Brain pericyte (primary cell): Measurements from ENCODE around the gene FOXF2.

Experiments used
- DNase-seq: peaks from one replicate; pipeline ENCODE4 v3.0.0-alpha.2; 2012; ENCODE audit warnings: low read depth, low spot score

FOXF2 gene

DNA sequence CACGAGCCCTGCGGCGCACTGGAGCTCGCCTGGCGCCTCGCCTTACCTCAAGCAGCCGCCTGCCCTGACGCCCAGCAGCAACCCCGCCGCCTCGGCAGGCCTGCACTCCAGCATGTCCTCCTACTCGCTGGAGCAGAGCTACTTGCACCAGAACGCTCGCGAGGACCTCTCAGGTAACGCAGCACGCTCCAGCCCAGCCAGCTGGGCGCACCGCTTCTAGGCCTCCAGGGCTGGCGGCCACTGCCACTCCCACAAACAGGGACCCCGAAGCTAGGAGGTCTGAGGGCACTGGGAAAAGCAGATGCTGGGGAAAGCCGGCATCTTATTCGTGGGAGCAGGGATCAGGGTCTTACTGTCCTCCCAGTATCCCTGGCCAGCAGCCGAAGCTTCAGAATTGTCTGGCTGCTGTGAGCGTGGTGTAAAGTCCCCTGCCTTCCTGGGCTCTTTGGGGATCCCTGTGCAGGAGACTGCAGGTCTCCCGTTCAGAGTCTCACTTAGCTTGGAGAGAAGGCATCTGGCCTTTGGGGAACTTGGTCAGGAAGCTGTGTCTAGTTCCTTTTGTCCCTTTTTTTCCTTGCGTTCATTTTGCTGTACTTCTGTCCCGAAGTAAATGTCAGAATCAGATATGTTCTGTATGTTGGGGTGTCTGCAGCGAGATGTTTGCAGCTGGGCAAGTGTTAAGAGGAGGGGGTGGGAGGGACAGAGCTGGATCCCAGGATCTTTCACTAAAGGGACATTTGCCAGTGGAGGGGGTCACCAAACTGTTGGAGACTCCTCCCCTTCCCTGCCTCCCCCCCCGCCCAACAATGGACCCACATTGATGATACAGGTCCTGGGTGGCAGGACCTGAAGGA is 1.8 kb downstream of the FOXF2 start:
- no peak for DNase-seq

DNA sequence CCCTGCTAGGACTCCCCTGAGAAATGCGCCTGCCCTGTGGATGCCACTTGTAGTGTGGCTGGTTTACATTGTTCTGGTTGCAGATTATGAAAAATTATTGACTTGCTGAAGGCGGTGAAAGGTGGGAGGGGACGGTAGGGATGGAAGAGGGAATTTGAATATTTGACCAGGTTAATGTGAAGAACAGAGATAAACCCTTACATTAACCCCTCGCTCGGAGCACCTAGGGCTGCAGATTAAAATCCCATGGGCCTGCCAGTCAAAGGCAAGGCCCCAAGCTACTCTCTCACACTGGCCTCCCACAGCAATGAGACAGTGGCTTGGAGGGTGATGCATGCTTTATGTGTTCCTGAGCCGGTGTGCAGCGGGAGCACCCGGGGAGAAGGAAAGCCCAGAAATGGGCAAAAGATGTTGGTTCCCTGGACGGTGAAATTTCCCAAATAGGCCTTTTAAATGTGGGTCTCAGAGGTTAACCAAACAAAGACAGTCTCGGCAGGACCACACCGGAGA is 2.5 kb downstream of the FOXF2 start:
- no peak for DNase-seq

DNA sequence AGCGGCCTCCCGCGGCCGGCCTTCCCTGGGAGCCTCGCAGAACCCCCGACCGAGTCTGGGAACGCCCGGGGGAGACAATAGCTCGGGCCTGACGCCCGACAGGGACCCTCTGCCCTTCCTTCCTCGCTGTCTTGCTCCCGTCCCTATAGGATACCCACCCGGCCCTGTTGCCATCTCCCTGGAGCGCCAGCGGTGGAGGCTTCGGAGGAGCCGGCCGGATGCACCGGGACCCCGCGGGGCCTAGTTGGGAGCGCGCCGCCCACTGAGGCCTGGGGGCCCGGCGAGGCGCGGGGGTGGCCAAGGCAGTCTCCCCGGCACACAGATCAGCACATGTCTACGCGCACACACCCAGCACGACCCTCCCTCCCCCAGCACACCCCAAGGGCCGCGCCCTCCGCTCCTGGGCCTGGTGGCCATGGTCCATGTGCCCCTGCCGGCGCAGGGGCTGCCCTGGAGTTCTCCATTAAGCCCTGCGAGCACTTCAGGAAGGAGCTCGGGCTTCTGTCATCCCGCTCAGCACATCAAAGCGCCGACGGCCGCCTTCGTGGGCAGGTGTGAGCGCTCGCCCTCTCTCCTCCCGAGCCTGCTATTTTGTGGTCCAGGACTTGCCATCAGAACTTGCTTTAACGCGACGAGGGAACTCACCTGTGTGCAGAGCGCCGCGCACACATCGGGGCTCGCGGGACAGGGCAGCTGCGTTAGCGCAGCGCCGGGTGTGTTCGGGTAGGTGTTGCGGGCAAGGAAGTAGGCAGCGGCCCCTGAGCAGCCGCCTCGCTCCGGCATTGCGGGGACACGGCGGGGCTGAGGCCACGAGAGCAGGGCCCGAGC is 3.7 kb downstream of the FOXF2 start:
- DNase-seq, result no peak

DNA sequence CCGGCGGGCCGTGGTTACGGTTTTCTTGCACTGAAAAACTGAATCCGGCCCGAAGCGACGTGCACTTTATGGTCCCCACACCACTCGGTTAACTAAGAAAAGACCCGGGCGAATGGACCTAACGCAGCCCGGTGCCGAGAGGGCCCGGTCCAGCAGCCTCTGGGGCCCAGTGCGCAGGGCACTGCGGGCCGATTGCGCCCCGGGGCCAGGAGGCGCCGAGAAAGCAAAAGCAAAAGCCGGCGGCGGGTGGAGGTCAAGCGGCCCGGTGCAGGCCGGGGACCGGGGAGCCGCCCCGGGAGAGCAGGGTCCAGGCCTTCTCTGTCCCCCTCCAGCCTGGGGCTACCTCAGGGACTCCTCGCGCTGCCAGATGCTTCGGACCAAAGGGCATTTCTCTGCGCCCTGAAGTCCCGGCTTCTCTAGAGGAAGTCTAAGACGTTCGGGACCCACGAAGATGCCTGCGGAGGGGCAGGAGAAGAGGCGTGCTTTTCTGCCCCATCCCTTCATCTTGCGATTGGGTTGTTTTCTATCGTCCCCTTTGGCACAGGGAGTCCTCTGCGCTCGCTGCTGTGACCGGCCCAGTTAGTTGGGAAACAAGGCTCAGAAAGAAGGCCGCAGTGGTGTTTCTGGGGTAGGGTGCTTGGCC is 4.4 kb downstream of the FOXF2 start:
- DNase-seq, result no peak

DNA sequence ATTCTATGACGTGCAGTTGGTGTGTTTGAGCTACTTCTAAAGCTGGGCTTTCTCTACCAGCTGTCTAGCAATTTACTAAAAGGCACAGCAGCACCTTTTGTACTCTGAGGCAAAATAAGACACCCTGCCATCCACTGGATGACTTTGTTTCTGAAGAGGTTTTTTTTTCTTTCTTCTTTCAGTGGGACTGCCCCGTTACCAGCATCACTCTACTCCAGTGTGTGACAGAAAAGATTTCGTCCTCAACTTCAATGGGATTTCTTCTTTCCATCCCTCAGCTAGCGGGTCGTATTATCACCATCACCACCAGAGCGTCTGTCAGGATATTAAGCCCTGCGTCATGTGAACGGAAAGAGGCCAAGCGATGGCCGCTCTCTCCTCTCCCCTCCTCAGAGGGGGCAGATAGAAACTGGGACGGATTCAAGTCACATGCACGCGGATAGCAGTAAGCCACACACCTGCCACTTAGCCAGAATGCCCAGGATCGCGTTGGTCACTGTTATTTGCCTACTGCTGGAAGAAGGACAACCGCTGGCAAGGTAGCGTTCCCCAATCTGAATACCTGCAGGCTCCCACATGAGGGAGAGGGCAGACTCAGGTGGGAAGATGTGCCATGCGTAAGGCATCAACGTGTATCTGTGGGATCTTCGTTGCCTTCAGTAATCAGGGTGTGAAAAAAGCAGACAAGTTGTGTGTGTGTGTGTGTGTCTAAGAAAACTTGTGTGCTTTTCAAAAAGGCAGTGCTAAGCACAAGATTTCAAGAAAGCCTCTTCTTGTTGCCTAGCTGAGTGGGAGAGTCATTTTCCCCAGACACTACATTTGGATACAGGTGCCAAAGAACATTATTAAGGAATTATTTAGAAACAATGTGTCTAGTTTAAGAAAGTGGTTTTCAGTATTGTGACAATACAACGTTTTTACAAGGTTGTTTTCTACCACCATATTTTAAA is 5.4 kb downstream of the FOXF2 start:
- DNase-seq, result no peak

DNA sequence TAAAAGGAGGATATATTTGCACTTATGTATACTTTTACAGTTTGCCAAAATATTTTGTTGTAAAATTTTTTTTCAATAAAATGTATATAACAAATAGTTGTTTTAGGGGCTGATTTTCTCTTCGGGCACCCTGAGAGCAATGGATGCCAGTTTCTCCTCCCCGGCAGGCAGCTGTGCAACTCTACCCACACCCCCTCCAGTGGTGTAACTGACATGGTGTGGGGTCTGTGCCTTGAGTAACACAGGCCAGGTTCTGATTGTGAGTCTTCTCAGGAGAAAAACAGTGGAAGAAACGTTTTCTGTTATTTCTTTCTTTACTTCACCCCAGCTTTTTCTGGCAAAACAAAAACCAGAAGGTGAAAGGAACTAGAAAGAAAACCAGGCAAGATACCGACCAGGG is 6.1 kb downstream of the FOXF2 start:
- DNase-seq, result no peak

DNA sequence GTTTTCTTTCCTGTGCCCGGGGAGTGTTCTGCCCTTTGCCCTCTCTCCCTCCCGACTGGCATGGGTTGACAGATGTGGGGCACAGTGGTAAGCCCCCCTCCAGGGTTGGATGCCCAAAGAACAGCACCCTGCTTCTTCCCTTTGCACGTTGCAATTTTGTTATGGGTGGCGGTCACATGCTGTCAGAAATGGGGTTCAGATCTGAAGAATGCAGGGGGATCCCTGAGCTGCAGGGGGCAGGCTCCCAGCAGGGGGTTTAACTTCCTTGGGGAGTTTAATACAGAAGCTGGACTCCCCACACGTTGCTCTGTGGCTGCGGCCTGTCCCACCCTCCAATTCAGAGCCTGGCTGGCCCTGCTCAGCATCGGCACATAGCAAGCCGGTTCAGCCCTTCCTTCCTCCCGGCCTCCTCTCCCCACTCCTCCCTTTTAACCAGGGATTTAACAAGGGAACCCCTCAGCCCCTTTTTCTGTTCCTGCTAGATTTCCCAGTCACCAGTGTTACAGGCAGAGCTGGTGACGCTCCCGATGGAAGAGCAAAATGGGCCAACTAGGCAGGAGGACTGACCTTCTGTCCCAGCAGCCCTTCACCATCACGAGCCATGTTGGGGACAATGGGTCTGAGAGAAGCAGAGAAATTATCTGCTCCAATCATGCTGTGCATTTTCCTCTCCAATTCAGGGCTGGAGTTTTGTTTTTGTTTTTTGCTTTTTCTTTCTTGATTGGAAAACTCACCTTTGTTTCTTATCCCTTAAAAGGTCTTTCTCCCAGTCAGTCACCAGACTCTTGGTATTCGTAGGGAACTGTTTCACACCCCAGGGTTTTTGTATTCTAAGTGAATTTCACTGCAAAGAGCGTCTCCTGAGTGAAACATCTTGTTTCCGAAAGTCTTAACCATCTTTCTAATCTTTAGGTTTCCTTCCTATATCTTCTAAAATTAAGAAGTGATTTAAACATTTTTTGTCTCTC is 6.8 kb downstream of the FOXF2 start:
- no peak for DNase-seq

DNA sequence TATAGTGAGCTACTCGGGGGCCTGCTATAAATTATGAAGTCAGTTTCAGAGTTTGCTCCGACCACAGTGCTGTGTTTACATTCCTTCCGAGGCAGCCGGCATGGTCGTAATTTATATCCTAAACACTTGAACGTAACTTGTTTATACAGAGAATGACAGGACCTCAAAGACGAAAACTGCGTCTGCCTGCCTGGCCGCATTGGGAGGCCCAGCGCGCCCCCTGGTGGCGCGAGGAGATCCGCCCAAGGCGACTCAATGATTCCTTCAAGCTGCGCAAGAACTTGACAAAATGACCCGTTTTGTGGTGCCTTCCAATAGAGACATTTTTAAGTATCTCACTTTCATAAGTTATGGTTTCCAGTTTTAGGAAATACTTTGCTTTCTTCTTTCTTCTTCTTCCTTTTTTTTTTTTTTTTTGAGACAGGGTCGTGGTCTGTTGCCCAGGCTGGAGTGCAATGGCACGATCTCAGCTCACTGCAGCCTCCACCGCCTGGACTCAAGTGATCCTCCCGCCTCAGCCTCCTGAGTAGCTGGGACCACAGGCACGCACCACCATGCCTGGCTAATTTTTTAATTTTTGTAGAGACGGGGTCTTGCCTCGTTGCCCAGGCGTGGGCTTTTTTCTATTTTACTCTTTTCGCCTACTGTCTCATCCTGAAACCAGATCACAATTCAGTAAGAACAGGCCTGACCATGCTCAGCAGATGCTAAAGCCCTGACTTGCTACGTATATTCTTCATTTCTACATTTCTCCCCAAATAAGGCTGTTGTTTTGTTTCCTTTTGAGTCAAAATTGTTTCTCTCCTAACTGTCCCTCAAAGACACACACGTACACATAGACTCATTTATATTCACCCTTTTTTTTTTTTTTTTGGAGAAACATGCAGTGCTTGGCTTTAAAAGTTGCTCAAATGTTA is 7.8 kb downstream of the FOXF2 start:
- DNase-seq, result no peak

DNA sequence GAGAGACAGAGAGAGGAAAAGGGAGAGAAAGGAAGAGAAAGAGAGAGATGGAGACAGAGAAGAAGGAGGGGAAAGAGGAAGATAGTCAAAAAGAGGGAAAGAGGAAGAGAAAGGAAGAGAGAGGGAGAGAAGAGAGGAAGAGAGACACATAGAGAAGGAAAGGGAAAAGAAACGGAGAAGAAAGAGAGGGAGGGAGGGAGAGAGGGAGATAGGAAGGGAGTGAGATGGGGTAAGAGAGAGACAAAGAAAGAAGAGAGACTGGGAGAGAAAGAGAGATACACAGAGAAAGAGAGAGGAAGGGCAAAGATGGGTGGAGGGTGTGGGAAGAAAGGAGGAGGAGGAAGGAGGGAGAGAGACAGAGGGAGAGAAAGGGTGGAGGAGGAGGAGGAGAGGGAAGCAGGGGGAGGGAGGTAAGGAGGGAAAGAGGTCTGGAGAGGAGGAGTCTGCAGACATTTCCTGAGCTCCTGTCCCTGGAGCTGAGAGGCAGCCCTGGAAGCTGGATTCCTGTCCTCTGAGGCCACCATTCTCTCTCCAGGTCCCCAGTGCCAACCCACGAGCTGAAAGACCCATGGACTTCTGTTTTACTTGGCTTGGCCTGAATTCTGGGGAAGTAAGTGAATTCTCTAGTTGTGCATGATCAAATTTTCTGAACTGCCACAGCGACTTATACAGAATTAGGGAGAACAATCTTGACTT is 9.9 kb downstream of the FOXF2 start:
- no peak for DNase-seq

DNA sequence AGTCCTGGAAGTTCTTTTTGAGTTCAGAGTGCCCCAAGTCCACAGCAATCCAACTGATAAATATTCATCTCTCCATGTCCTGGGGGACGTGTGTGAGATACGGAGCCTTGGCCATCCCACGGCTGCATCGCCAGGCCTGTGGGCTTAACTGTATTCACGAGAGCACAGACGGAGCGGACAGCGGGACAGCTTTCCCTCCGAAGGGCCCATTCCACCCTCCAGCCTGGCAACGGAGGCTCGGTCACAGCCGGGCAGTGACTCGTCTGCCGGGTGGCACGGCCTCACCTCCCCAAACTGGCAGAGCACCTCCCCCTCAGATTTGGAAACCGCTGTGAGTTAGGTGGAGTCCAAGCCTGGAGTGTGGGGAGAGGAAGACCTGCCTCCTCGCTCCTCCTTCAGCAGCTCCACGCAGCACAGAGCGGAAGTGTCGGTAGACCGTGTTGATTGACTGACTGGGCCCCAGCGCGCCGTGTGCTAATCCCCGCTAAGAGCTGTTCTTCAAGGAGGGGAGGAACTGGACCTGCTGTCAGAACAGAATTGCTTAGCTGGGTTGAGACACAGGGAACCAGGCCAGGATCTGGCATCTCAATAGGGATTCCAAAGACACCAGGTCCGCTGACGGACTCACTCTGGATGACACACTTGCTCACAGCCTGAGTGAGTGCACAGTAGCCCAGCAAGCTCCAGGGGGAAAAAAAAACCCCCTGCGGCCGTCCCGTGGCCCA is 10.9 kb downstream of the FOXF2 start:
- no peak for DNase-seq

DNA sequence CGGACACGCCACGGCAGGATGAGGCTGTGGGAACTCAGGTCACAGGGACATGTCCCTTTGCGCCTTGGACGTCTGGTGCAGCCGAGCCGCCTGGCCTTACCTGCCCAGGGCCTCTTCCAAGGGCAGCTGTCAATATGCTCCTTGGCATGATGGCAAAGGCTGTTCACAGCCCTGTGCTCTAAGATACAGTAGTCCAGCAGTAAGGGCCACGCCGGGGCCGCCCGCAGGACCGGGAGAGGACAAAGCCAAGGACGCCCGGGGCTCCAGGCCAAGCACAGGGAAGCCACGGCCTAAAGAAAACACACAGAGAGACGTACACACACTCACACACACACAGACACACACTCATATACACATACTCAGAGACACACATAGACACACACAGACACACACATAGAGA is 13.0 kb downstream of the FOXF2 start:
- DNase-seq, result no peak

DNA sequence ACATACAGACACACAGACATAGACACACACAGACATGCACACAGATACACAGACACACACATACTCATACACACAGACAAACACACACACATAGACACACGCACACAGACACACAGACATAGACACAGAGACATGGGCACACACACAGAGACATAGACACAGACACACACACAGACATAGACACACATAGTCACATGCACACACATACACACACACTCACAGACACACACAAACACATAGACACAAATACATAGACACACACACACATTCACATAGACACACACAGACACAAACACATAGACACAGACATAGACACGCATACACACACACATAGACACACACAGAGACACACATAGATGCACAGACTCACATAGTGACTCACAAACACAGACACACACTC is 13.5 kb downstream of the FOXF2 start:
- no peak for DNase-seq

DNA sequence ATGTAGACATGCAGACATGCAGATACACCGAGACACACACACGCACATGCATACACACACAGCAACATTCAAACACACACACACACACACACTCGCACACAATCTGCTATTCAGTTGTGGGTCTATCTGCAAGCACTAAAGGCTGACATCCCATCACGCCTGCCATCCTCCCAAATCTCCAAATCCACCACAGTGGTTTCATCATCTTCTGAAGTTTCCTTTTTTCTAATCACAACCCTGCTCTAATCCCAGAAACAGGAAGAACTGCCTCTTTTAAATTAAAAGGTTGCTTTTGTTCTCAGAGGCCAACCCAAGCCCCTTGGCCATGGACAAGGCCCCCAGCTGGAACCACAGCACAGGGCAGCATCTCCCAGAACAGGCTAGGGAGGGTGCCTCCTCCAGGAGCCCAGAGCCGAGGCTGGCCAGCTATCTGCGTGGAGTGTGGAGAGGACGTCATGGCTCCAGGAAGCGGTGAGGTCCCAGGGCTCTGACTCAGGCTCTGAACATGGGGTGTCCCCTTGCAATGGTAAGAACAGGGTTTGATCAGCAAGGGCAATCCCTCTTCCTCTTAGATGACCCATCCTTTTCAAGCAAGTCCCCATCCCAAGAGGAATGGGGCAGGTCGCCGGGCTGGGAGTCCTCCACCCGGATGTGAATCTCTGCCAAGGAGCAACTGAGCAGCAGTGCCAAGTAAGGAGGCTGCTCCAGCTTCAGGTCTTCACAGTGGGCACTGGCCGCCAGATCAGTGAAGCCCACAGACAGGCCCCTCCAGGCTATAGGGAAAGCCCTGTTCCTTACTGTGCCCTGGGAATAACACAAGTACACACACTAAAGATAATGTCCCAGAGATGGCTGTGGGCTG is 14.7 kb downstream of the FOXF2 start:
- no peak for DNase-seq

DNA sequence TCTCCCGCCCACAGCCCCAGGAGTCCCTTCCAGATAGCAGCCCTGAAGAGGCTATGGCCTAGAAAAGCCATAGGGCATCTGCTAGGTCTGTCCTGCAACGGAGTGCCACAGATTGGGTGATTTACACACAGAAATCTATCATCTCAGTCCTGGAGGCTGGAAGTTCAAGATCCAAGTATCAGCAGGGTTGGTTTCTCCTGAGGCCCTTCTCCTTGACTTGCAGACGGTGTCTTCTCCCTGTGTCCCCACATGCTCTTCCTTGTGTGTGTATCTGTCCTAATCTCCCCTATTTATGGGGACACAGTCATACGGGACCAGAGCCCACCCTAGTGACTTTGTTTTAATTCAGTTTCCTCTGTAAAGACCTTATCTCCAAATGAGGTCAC is 15.3 kb downstream of the FOXF2 start:
- no peak for DNase-seq

DNA sequence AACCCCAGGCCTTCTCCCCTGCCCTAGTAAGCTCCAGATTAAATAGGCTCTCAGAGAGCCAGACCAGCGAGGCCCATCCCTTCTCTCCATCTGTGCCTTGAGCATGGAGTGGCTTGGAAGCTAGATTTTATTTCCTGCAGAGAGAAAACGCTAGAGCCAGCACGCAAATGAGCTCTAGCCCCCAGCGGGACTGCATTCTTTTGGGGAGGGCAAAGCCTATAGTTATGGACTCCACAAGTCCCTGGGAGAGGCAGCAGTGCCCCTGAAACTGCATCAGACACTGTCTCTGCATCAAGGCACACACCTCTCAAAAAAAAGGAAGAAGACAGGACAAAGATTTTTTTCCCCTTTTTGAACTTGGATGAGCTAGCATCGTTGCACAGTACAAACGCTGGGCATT is 15.8 kb downstream of the FOXF2 start:
- no peak for DNase-seq

DNA sequence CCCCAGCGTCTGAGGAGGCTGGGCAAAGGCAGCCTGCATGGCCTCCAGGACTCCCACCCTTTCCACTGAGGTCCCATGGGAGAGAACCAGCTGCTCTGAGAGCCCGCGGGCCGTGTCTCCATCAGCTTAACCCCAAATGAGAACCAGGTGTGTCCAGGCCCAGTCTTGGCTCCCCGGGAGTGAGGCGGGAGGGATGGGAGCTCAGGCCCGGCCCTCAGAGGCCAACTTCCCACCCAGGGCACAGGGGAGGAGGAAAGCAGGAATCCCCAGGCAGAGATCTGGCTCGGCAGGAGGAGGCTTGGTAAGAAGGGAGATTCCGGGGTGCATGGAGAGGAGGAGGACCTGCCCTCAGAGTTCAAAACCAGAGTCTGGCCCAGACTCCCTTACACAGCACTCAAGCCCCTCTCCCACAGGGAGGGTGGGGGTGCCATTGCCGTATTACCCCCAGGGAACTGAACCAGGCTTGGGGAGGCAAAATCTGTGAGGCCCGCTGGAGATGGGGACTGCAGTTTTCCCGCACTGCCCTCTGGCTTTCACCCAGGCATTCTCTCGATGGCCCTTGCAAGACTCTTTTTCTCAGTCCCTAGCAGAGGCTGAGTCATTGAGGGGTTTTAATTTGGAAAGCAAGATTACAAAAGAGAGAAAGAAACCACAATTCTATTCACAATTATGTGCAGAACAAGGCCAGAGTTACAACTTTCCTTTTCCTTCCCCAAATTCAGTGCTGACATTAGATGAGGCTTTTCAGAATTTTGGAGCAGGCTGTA is 17.1 kb downstream of the FOXF2 start:
- DNase-seq, result no peak
